COLO668 (cell line): ENCODE measurements around the gene DAZAP1.

Experiments
- DNase-seq: peaks from one replicate; lab custom pipeline; 2025; ENCODE audit not compliant: unreplicated experiment; lab: John Stamatoyannopoulos, UW

Gene DAZAP1

GRCh38 chr19:1424192-1424955, 17.0 kb downstream of the DAZAP1 start:
- DNase-seq, result peak; percentile 85

- no peak for DNase-seq
Observed at GRCh38 chr19:1425102-1425837, 17.9 kb downstream of the DAZAP1 start.

- no peak for DNase-seq
Observed at GRCh38 chr19:1425902-1426301, 18.5 kb downstream of the DAZAP1 start.

- no peak for DNase-seq
Observed at GRCh38 chr19:1426736-1427135, 19.4 kb downstream of the DAZAP1 start.

- no peak for DNase-seq
Observed at GRCh38 chr19:1427221-1427920, 20.0 kb downstream of the DAZAP1 start.

GRCh38 chr19:1428738-1429391, 21.5 kb downstream of the DAZAP1 start:
- no peak for DNase-seq

GRCh38 chr19:1429750-1430149, 22.4 kb downstream of the DAZAP1 start:
- peak; percentile 50 for DNase-seq

GRCh38 chr19:1430246-1430645, 22.9 kb downstream of the DAZAP1 start:
- DNase-seq, result peak; percentile 44

GRCh38 chr19:1431759-1432506, 24.5 kb downstream of the DAZAP1 start:
- DNase-seq, result no peak

GRCh38 chr19:1432507-1432887, 25.1 kb downstream of the DAZAP1 start:
- no peak for DNase-seq

- DNase-seq, result no peak
Observed at GRCh38 chr19:1433119-1434039, 26.0 kb downstream of the DAZAP1 start.

- no peak for DNase-seq
Observed at GRCh38 chr19:1434040-1434366, 26.6 kb downstream of the DAZAP1 start.

- DNase-seq, result no peak
Observed at GRCh38 chr19:1434577-1435060, 27.2 kb downstream of the DAZAP1 start.

- DNase-seq, result no peak
Observed at GRCh38 chr19:1435378-1435989, 28.1 kb downstream of the DAZAP1 start.

- no peak for DNase-seq
Observed at GRCh38 chr19:1437609-1438008, 30.2 kb downstream of the DAZAP1 start.

GRCh38 chr19:1438035-1438932, 30.9 kb downstream of the DAZAP1 start, which contains the start of gene RPS15:
TSS of gene RPS15 (plus strand) at chr19:1438396. CDS start at chr19:1438426, 30 bp downstream.
- DNase-seq, result peak; percentile 96

GRCh38 chr19:1438933-1439354, 31.6 kb downstream of the DAZAP1 start:
- no peak for DNase-seq
